H1 (cell line): Measurements from ENCODE around the gene PPP1R1A.

ENCODE experiments used
- CBX8 ChIP-seq: fragments of 300-800, 300-1000 bp; sonication (generic); IDR thresholded peaks from 2 replicates; pipeline ENCODE4 v1.7.1; 2016; ENCODE audit warnings: low read depth, low read length, borderline replicate concordance
- EP300 ChIP-seq, 2 experiments: IDR thresholded peaks; 1 replicate in 1 of 2; 2 replicates in 1 of 2; pipeline ENCODE4 v1.6.1; 2011 to 2012; ENCODE audit warnings: low read depth in 2 of 2, low read length in 2 of 2, mild to moderate bottlenecking in 2 of 2, borderline replicate concordance in 1 of 2, inconsistent platforms in 1 of 2, moderate library complexity in 1 of 2
- GABPA ChIP-seq: IDR thresholded peaks from 2 replicates; pipeline ENCODE4 v1.6.1; 2011; ENCODE audit warnings: mild to moderate bottlenecking, low read length, moderate library complexity, borderline replicate concordance; ENCODE audit not compliant: insufficient read depth
- POLR2A ChIP-seq, 2 experiments: IDR thresholded peaks; 1 replicate in 1 of 2; 2 replicates in 1 of 2; pipeline ENCODE4 v1.6.1; 2011; ENCODE audit warnings: low read depth in 2 of 2, low read length in 2 of 2, mild to moderate bottlenecking in 2 of 2; ENCODE audit errors: control extremely low read depth in 1 of 2
- POLR2AphosphoS5 ChIP-seq: IDR thresholded peaks from 2 replicates; pipeline ENCODE4 v1.6.1; 2011; ENCODE audit warnings: low read depth, low read length
- SIN3A ChIP-seq, 2 experiments: IDR thresholded peaks in 1 of 2; conservative IDR thresholded peaks in 1 of 2; 2 replicates each; pipeline ENCODE4 v1.6.1; 2011 to 2012; ENCODE audit warnings: low read length in 2 of 2, improper control_type of control experiment in 1 of 2, low read depth in 1 of 2, mild to moderate bottlenecking in 1 of 2
- SIRT6 ChIP-seq: IDR thresholded peaks from one replicate; pipeline ENCODE4 v1.7.1; 2012; ENCODE audit warnings: low read length, inconsistent platforms
- TBP ChIP-seq: IDR thresholded peaks from 2 replicates; pipeline ENCODE4 v1.6.1; 2011; ENCODE audit warnings: low read depth, low read length, improper control_type of control experiment
- ZNF274 ChIP-seq: IDR thresholded peaks from 2 replicates; pipeline ENCODE4 v1.7.0; 2012; ENCODE audit warnings: low read length, borderline replicate concordance; ENCODE audit errors: extremely low read depth
- TF ChIP-seq, protein P1 (sequence below), 3 experiments: IDR thresholded peaks; 1 replicate in 2 of 3; 2 replicates in 1 of 3; pipeline versions ENCODE4 v1.5.1 to v1.6.1; 2011; ENCODE audit warnings: low read length in 3 of 3, mild to moderate bottlenecking in 3 of 3, inconsistent platforms in 2 of 3, low read depth in 1 of 3, moderate library complexity in 1 of 3; ENCODE audit not compliant: insufficient read depth in 1 of 3; ENCODE audit errors: control extremely low read depth in 1 of 3

DNA sequence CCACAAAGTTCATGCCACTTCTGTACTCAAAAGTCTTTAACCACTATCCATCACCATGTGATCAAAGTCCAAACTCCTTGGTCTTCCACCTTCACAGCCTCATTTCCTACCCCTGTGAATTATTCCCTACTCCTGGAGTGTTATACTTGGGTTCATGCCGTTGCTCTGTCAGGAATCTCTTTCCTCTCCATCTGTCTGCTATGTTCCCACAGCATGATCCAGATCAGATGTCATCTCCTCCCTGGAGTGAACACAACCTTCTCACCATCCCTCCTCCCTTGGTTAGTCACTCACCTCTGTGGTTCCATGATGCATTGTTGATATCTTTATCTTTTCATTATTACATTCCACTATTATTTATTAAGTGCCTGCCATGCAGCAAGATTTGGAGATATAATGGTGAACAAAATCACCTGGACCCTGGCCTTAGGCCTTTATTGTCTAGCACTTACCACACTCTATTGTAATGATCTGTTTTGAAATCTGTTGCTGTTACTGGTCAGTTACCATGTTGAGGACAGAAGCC, 23.8 kb upstream of the PPP1R1A start:
- TF ChIP-seq GABPA (no peak), EP300 (IDR thresholded peaks at IDR 0.05; ENCODE audit: borderline replicate concordance in 1 of 2, low read depth in 2 of 2, low read length in 2 of 2) (no peak), CBX8 (no peak), TBP (no peak), POLR2AphosphoS5 (no peak), SIN3A (conservative IDR thresholded peaks at IDR 0.05 in 1 of 2, IDR thresholded peaks at IDR 0.05 in 1 of 2; ENCODE audit: low read depth in 1 of 2, low read length in 2 of 2) (no peak), ZNF274 (no peak), SIRT6 (no peak), POLR2A (IDR thresholded peaks at IDR 0.05; ENCODE audit: control extremely low read depth in 1 of 2, low read depth in 2 of 2, low read length in 2 of 2) (no peak)
- TF ChIP-seq, protein P1, sequence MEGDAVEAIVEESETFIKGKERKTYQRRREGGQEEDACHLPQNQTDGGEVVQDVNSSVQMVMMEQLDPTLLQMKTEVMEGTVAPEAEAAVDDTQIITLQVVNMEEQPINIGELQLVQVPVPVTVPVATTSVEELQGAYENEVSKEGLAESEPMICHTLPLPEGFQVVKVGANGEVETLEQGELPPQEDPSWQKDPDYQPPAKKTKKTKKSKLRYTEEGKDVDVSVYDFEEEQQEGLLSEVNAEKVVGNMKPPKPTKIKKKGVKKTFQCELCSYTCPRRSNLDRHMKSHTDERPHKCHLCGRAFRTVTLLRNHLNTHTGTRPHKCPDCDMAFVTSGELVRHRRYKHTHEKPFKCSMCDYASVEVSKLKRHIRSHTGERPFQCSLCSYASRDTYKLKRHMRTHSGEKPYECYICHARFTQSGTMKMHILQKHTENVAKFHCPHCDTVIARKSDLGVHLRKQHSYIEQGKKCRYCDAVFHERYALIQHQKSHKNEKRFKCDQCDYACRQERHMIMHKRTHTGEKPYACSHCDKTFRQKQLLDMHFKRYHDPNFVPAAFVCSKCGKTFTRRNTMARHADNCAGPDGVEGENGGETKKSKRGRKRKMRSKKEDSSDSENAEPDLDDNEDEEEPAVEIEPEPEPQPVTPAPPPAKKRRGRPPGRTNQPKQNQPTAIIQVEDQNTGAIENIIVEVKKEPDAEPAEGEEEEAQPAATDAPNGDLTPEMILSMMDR (IDR thresholded peaks at IDR 0.05; ENCODE audit: control extremely low read depth in 1 of 3, insufficient read depth in 1 of 3, low read depth in 1 of 3, low read length in 3 of 3) = no peak
